ENCODE results near the gene RGS10.
"Not testable (repeated sequence)": the region's sequence is repeated elsewhere in the genome, so short reads cannot be mapped to it uniquely, and the experiment has no call there.

The RGS10 gene

GRCh38 chr10:119531067-119531466 lies 11.5 kb downstream of the RGS10 start:
- Histone ChIP-seq H3K4me3 (ENCODE audit: low read depth, low read length) (no peak overlapping the region), H3K36me3 (ENCODE audit: control insufficient read depth in 2 of 2, insufficient read depth in 1 of 2, low read length in 2 of 2) (no peaks in the 10 kb centered on the region; a peak in 1 of 3 replicates), H3K9me3 (ENCODE audit: control insufficient read depth, insufficient read depth, low read depth, low read length) (no peaks in the 10 kb centered on the region), H3K4me1 (ENCODE audit: control insufficient read depth, insufficient read depth, low read length) (peaks cover 7% of the 10 kb centered on the region; the same call in 1 of the 2 replicates), H3K27ac (ENCODE audit: extremely low read depth, low read depth, low read length) (no peak overlapping the region)
- ChIA-PET POLR2A (interaction anchor here (1.0 to 2.3 kb wide), 2 partner anchors 11 to 66 kb away, joined by 4 to 9 read pairs; partner anchors contain the start of genes RGS10 and TIAL1), CTCF (interaction anchor here (0.6 to 1.1 kb wide), 2 partner anchors 13 to 73 kb away, joined by 3 to 5 read pairs; no protein-coding TSS in a partner anchor)
- no peak for TF ChIP-seq ZNF629 (tag by site-specific recombination; IDR thresholded peaks at IDR 0.05)
- TF ChIP-seq, protein P1, sequence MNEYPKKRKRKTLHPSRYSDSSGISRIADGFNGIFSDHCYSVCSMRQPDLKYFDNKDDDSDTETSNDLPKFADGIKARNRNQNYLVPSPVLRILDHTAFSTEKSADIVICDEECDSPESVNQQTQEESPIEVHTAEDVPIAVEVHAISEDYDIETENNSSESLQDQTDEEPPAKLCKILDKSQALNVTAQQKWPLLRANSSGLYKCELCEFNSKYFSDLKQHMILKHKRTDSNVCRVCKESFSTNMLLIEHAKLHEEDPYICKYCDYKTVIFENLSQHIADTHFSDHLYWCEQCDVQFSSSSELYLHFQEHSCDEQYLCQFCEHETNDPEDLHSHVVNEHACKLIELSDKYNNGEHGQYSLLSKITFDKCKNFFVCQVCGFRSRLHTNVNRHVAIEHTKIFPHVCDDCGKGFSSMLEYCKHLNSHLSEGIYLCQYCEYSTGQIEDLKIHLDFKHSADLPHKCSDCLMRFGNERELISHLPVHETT (tag by site-specific recombination; IDR thresholded peaks at IDR 0.05), result no peak
- TF ChIP-seq ZNF248 (tag by site-specific recombination; IDR thresholded peaks at IDR 0.05), result no peak
- no peak for TF ChIP-seq ZNF211 (tag by site-specific recombination; IDR thresholded peaks at IDR 0.05; ENCODE audit: low read depth)
- TF ChIP-seq, protein P2, sequence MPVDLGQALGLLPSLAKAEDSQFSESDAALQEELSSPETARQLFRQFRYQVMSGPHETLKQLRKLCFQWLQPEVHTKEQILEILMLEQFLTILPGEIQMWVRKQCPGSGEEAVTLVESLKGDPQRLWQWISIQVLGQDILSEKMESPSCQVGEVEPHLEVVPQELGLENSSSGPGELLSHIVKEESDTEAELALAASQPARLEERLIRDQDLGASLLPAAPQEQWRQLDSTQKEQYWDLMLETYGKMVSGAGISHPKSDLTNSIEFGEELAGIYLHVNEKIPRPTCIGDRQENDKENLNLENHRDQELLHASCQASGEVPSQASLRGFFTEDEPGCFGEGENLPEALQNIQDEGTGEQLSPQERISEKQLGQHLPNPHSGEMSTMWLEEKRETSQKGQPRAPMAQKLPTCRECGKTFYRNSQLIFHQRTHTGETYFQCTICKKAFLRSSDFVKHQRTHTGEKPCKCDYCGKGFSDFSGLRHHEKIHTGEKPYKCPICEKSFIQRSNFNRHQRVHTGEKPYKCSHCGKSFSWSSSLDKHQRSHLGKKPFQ (tag by site-specific recombination; IDR thresholded peaks at IDR 0.05), result no peak
- TF ChIP-seq ZNF184 (tag by site-specific recombination; IDR thresholded peaks at IDR 0.05), result no peak
- TF ChIP-seq ZNF155 (tag by site-specific recombination; IDR thresholded peaks at IDR 0.05), result no peak
- no peak for TF ChIP-seq ZNF416 (tag by site-specific recombination; IDR thresholded peaks at IDR 0.05)
- TF ChIP-seq ZNF239 (tag by site-specific recombination; IDR thresholded peaks at IDR 0.05), result no peak
- no peak for TF ChIP-seq ZNF580 (tag by site-specific recombination; IDR thresholded peaks at IDR 0.05)
- no peak for TF ChIP-seq ZBTB21 (tag by site-specific recombination; IDR thresholded peaks at IDR 0.05)
- no peak for TF ChIP-seq ZSCAN23 (tag by site-specific recombination; IDR thresholded peaks at IDR 0.05)

- H3K27ac ChIP-seq (ENCODE audit: extremely low read depth, low read depth, low read length); H3K4me1 ChIP-seq (ENCODE audit: control insufficient read depth, insufficient read depth, low read length); H3K4me3 ChIP-seq (ENCODE audit: low read depth, low read length); H3K9me3 ChIP-seq (ENCODE audit: control insufficient read depth, insufficient read depth, low read depth, low read length): not testable (repeated sequence)
- H3K36me3 ChIP-seq (ENCODE audit: control insufficient read depth in 2 of 2, insufficient read depth in 1 of 2, low read length in 2 of 2), result peaks cover 0 to 13% of the 10 kb centered on the region in 2 experiments; a peak in 2 of 3 replicates
- POLR2A ChIA-PET, result interaction anchor here (1.2 kb wide), 1 partner anchor 10 kb away, joined by 3 read pairs; no protein-coding TSS in a partner anchor
- CTCF ChIA-PET, result interaction anchor here (1.1 kb wide), 1 partner anchor 8 kb away, joined by 10 read pairs; no protein-coding TSS in a partner anchor
- TF ChIP-seq ZNF623 (tag by site-specific recombination; IDR thresholded peaks at IDR 0.05), result peak; percentile 55
- peak; percentile 19; the same call in 1 of the 2 replicates for TF ChIP-seq ZNF654 (tag by site-specific recombination; IDR thresholded peaks at IDR 0.05; ENCODE audit: low read depth)
- TF ChIP-seq ZNF394 (tag by site-specific recombination; IDR thresholded peaks at IDR 0.05; ENCODE audit: borderline replicate concordance), result peak; percentile 90
- 0 out of 2 replicates have a peak, but pooled peaks have one; percentile 46 for TF ChIP-seq ZBTB8A (tag by site-specific recombination; IDR thresholded peaks at IDR 0.05)
- peak; percentile 43; the same call in 1 of the 2 replicates for TF ChIP-seq ZNF140 (tag by site-specific recombination; IDR thresholded peaks at IDR 0.05)
- TF ChIP-seq MYNN (tag by site-specific recombination; IDR thresholded peaks at IDR 0.05; ENCODE audit: borderline replicate concordance), result peak; percentile 41; the same call in 1 of the 2 replicates
- TF ChIP-seq ZBTB11 (tag by site-specific recombination; conservative IDR thresholded peaks at IDR 0.05; ENCODE audit: low read depth), result peak; percentile 63
- TF ChIP-seq ZNF664 (tag by site-specific recombination; IDR thresholded peaks at IDR 0.05), result 0 out of 2 replicates have a peak, but pooled peaks have one; percentile 20
- TF ChIP-seq, protein P3, sequence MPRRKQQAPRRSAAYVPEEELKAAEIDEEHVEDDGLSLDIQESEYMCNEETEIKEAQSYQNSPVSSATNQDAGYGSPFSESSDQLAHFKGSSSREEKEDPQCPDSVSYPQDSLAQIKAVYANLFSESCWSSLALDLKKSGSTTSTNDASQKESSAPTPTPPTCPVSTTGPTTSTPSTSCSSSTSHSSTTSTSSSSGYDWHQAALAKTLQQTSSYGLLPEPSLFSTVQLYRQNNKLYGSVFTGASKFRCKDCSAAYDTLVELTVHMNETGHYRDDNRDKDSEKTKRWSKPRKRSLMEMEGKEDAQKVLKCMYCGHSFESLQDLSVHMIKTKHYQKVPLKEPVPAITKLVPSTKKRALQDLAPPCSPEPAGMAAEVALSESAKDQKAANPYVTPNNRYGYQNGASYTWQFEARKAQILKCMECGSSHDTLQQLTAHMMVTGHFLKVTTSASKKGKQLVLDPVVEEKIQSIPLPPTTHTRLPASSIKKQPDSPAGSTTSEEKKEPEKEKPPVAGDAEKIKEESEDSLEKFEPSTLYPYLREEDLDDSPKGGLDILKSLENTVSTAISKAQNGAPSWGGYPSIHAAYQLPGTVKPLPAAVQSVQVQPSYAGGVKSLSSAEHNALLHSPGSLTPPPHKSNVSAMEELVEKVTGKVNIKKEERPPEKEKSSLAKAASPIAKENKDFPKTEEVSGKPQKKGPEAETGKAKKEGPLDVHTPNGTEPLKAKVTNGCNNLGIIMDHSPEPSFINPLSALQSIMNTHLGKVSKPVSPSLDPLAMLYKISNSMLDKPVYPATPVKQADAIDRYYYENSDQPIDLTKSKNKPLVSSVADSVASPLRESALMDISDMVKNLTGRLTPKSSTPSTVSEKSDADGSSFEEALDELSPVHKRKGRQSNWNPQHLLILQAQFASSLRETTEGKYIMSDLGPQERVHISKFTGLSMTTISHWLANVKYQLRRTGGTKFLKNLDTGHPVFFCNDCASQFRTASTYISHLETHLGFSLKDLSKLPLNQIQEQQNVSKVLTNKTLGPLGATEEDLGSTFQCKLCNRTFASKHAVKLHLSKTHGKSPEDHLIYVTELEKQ (tag by site-specific recombination; IDR thresholded peaks at IDR 0.05; ENCODE audit: borderline replicate concordance), result peak; percentile 9; the same call in 1 of the 2 replicates
These were observed 13.8 kb downstream of the RGS10 start for GRCh38 chr10:119528663-119529237.

All from HEK293 (cell line).